AG04450 (cell line): ENCODE measurements around the gene MYLK. TPM values are rescaled to one million over a fixed set of nuclear protein-coding genes. Genes with fewer than 3 reads are reported as not detected.

Experiments
- CTCF ChIA-PET: fragments of 300-600, 350-600 bp; formaldehyde crosslinking; extraction: SDS; loops from one replicate; lab custom pipeline; 2022; ENCODE audit warnings: antibody characterized with exemption, inconsistent platforms; lab: Charles Lee
- POLR2A ChIA-PET: fragments of 350-600 bp; formaldehyde crosslinking; extraction: SDS; loops from one replicate; lab custom pipeline; 2021; ENCODE audit warnings: antibody characterized with exemption, inconsistent platforms; lab: Yijun Ruan, JAX
- DNase-seq: peaks from one replicate; pipeline ENCODE4 v3.0.0-alpha.2; 2011; ENCODE audit warnings: low read depth, low spot score
- H3K27ac ChIP-seq: one replicate; pipeline ENCODE4 v1.5.1; 2012; ENCODE audit warnings: low read depth, low read length, control low read depth
- H3K27me3 ChIP-seq: one replicate; pipeline ENCODE4 v1.6.0; 2012; ENCODE audit warnings: low read length; ENCODE audit not compliant: control insufficient read depth, insufficient read depth
- H3K4me3 ChIP-seq: 2 replicates; pipeline ENCODE4 v1.5.1; 2011; ENCODE audit warnings: mild to moderate bottlenecking, low read depth, low read length, control low read depth
- H3K9me3 ChIP-seq: 2 replicates; pipeline ENCODE4 v1.5.1; 2012; ENCODE audit warnings: low read length; ENCODE audit not compliant: control insufficient read depth, insufficient read depth
- CTCF ChIP-seq: IDR thresholded peaks from 2 replicates; pipeline ENCODE4 v1.5.1; 2011; ENCODE audit warnings: low read depth, low read length, control low read depth, inconsistent platforms
- polyA plus RNA-seq: library from polyadenylated mRNA; depleted of rRNA; stranded (reverse); fragments of >200 nt; gene quantifications from 2 replicates; pipeline ENCODE4 v1.2.3, GENCODE V29; 2011

Gene MYLK
- polyA plus RNA-seq, 1 experiment = 1,320 TPM

- TF ChIP-seq CTCF = no peak
- ChIA-PET CTCF (interaction anchor here (1.9 kb wide), 1 partner anchor 9 kb away, joined by 9 read pairs; no protein-coding TSS in a partner anchor), POLR2A (no interaction called here)
- H3K4me3 ChIP-seq = no peak overlapping the region
- no peaks in the 10 kb centered on the region for H3K9me3 ChIP-seq
- no peaks in the 10 kb centered on the region for H3K27me3 ChIP-seq
- H3K27ac ChIP-seq = no peak overlapping the region
- DNase-seq = no peak
Observed at GRCh38 chr3:123872621-123873020, 11.5 kb downstream of the MYLK start.

- ChIA-PET CTCF (interaction anchor here (1.9 kb wide), 1 partner anchor 9 kb away, joined by 9 read pairs; no protein-coding TSS in a partner anchor), POLR2A (no interaction called here)
- H3K27me3 ChIP-seq = no peaks in the 10 kb centered on the region
- H3K27ac ChIP-seq = no peak overlapping the region
- no peak for DNase-seq
- no peaks in the 10 kb centered on the region for H3K9me3 ChIP-seq
- H3K4me3 ChIP-seq = no peak overlapping the region
- no peak for TF ChIP-seq CTCF
Observed at GRCh38 chr3:123871946-123872345, 12.2 kb downstream of the MYLK start.

GRCh38 chr3:123870033-123870432, 14.1 kb downstream of the MYLK start:
- Histone ChIP-seq H3K27me3 (no peaks in the 10 kb centered on the region), H3K9me3 (no peaks in the 10 kb centered on the region; the same call in 1 of the 2 replicates), H3K27ac (no peak overlapping the region), H3K4me3 (no peak overlapping the region)
- DNase-seq = no peak
- POLR2A ChIA-PET = interaction anchor here (0.6 kb wide), 1 partner anchor 294 kb away, joined by 3 read pairs; no protein-coding TSS in a partner anchor
- CTCF ChIA-PET = interaction anchor here (1.0 to 1.2 kb wide), 2 partner anchors 10 to 210 kb away, joined by 3 to 4 read pairs; no protein-coding TSS in a partner anchor
- TF ChIP-seq CTCF = no peak

- ChIA-PET POLR2A (no interaction called here), CTCF (no interaction called here)
- Histone ChIP-seq H3K9me3 (peaks cover 2% of the 10 kb centered on the region; the same call in 1 of the 2 replicates), H3K27me3 (no peaks in the 10 kb centered on the region), H3K4me3 (no peak overlapping the region), H3K27ac (no peak overlapping the region)
- TF ChIP-seq CTCF = no peak
- no peak for DNase-seq
Observed at GRCh38 chr3:123869165-123869564, 15.0 kb downstream of the MYLK start.

- ChIA-PET POLR2A (no interaction called here), CTCF (interaction anchor here (1.5 kb wide), 1 partner anchor 17 kb away, joined by 3 read pairs; no protein-coding TSS in a partner anchor)
- Histone ChIP-seq H3K27me3 (no peaks in the 10 kb centered on the region), H3K9me3 (peaks cover 2% of the 10 kb centered on the region; the same call in 1 of the 2 replicates), H3K27ac (no peak overlapping the region), H3K4me3 (no peak overlapping the region)
- TF ChIP-seq CTCF = no peak
- no peak for DNase-seq
Observed at GRCh38 chr3:123864706-123865105, 19.4 kb downstream of the MYLK start.
